HepG2 (cell line): ENCODE measurements around the gene ASPM. TPM values are rescaled to one million over a fixed set of nuclear protein-coding genes. Genes with fewer than 3 reads are reported as not detected.

ENCODE experiments used
- ATF4 ChIP-seq, 2 experiments: fragments of 450-650 bp in 1 of 2; sonication (generic) in 1 of 2; formaldehyde crosslinking; IDR thresholded peaks; 2 replicates each; pipeline versions ENCODE4 v1.5.0 to v1.8.0; 2020 to 2022; ENCODE audit warnings: mild to moderate bottlenecking in 1 of 2, missing genetic modification reagents in 1 of 2
- BCL6 ChIP-seq: IDR thresholded peaks from 2 replicates; pipeline ENCODE4 v1.6.1; 2016; ENCODE audit warnings: missing genetic modification reagents, missing compliant biosample characterization
- CCAR2 ChIP-seq: fragments of 200-400 bp; formaldehyde crosslinking; optimal IDR thresholded peaks from 2 replicates; pipeline ENCODE3; 2018; ENCODE audit warnings: low read depth, mild to moderate bottlenecking, low read length, moderate library complexity
- FOXJ3 ChIP-seq: sonication (generic); formaldehyde crosslinking; IDR thresholded peaks from 2 replicates; pipeline ENCODE4 v1.4.0; 2020; ENCODE audit warnings: missing genetic modification reagents, mild to moderate bottlenecking, borderline replicate concordance
- FOXO1 ChIP-seq: sonication (generic); formaldehyde crosslinking; IDR thresholded peaks from 2 replicates; pipeline ENCODE4 v1.4.0; 2020; ENCODE audit warnings: missing genetic modification reagents
- HOXA9 ChIP-seq: sonication (generic); formaldehyde crosslinking; IDR thresholded peaks from 2 replicates; pipeline ENCODE4 v1.8.1; 2022; ENCODE audit warnings: missing genetic modification reagents, mild to moderate bottlenecking, moderate library complexity, borderline replicate concordance
- KLF13 ChIP-seq: sonication (generic); formaldehyde crosslinking; IDR thresholded peaks from 2 replicates; pipeline ENCODE4 v1.4.0; 2020; ENCODE audit warnings: mild to moderate bottlenecking, missing genetic modification reagents
- KLF16 ChIP-seq, 2 experiments: sonication (generic) in 1 of 2; formaldehyde crosslinking in 1 of 2; IDR thresholded peaks; 2 replicates each; pipeline versions ENCODE4 v1.6.1 to v1.8.0; 2016 to 2023; ENCODE audit warnings: missing genetic modification reagents in 2 of 2, missing compliant biosample characterization in 1 of 2
- NFKBIZ ChIP-seq: IDR thresholded peaks from 2 replicates; pipeline ENCODE4 v1.6.1; 2018; ENCODE audit warnings: missing genetic modification reagents, missing compliant biosample characterization
- PHF21A ChIP-seq: sonication (generic); formaldehyde crosslinking; IDR thresholded peaks from 2 replicates; pipeline ENCODE4 v1.5.0; 2020; ENCODE audit warnings: mild to moderate bottlenecking, missing genetic modification reagents
- TP53 ChIP-seq: sonication (generic); formaldehyde crosslinking; conservative IDR thresholded peaks from 2 replicates; pipeline ENCODE4 v1.4.0; 2020; ENCODE audit warnings: missing genetic modification reagents
- ZMYM4 ChIP-seq: sonication (generic); formaldehyde crosslinking; IDR thresholded peaks from 2 replicates; pipeline ENCODE4 v1.8.1; 2023; ENCODE audit warnings: mild to moderate bottlenecking, missing genetic modification reagents
- ZNF12 ChIP-seq: sonication (generic); formaldehyde crosslinking; IDR thresholded peaks from 2 replicates; pipeline ENCODE4 v1.5.0; 2020; ENCODE audit warnings: missing genetic modification reagents
- ZNF275 ChIP-seq: sonication (generic); formaldehyde crosslinking; IDR thresholded peaks from 2 replicates; pipeline ENCODE4 v1.8.0; 2022; ENCODE audit warnings: missing genetic modification reagents, mild to moderate bottlenecking, inconsistent platforms, borderline replicate concordance
- ZNF337 ChIP-seq: sonication (generic); formaldehyde crosslinking; IDR thresholded peaks from 2 replicates; pipeline ENCODE4 v1.5.1; 2020; ENCODE audit warnings: missing genetic modification reagents, low read depth, mild to moderate bottlenecking, borderline replicate concordance
- polyA plus RNA-seq, 8 experiments: library from polyadenylated mRNA; depleted of rRNA in 3 of 8; stranded (reverse) in 7 of 8; unstranded in 1 of 8; fragments of >200 nt; fragmentation: Illumina TruSeq in 4 of 8; extraction: Trizol in 4 of 8; gene quantifications; 2 replicates each; pipeline versions ENCODE4 v1.2.1 to v1.2.3, GENCODE V29; 2011 to 2016; ENCODE audit warnings: low read depth in 4 of 8, missing spikeins in 1 of 8, mixed read lengths in 1 of 8; ENCODE audit not compliant: insufficient read depth in 1 of 8
- total RNA-seq, 5 experiments: library from RNA; depleted of rRNA; stranded (reverse); fragments of >200 nt; fragmentation: Illumina TruSeq; extraction: Trizol; gene quantifications; 2 replicates each; pipeline ENCODE4 v1.2.3, GENCODE V29; 2016; ENCODE audit warnings: low read depth in 1 of 5
- TF ChIP-seq, protein P1 (sequence below): sonication (generic); formaldehyde crosslinking; IDR thresholded peaks from 2 replicates; pipeline ENCODE4; 2020; ENCODE audit warnings: missing genetic modification reagents, mild to moderate bottlenecking, borderline replicate concordance
- TF ChIP-seq, protein P2 (sequence below): sonication (generic); formaldehyde crosslinking; IDR thresholded peaks from 2 replicates; pipeline ENCODE4 v1.5.0; 2020; ENCODE audit warnings: mild to moderate bottlenecking, missing genetic modification reagents, borderline replicate concordance
- TF ChIP-seq, protein P3 (sequence below): sonication (generic); formaldehyde crosslinking; IDR thresholded peaks from 2 replicates; pipeline ENCODE4 v1.8.1; 2023; ENCODE audit warnings: missing genetic modification reagents, mild to moderate bottlenecking, borderline replicate concordance
- TF ChIP-seq, protein P4 (sequence below): sonication (generic); formaldehyde crosslinking; conservative IDR thresholded peaks from 2 replicates; pipeline ENCODE4 v1.4.0; 2020; ENCODE audit warnings: missing genetic modification reagents

Gene ASPM
- total and polyA plus RNA-seq, 2 of the 13 experiments (the other 11 are each of a cell fraction or from before 2014, with no cell fraction given) = 7.7 to 29.1 TPM

- 0 out of 2 replicates have a peak, but pooled peaks have one; percentile 23 for TF ChIP-seq ZNF12 (CRISPR knock-in tag)
- peak; percentile 87 for TF ChIP-seq BCL6 (CRISPR knock-in tag)
- TF ChIP-seq, protein P1, sequence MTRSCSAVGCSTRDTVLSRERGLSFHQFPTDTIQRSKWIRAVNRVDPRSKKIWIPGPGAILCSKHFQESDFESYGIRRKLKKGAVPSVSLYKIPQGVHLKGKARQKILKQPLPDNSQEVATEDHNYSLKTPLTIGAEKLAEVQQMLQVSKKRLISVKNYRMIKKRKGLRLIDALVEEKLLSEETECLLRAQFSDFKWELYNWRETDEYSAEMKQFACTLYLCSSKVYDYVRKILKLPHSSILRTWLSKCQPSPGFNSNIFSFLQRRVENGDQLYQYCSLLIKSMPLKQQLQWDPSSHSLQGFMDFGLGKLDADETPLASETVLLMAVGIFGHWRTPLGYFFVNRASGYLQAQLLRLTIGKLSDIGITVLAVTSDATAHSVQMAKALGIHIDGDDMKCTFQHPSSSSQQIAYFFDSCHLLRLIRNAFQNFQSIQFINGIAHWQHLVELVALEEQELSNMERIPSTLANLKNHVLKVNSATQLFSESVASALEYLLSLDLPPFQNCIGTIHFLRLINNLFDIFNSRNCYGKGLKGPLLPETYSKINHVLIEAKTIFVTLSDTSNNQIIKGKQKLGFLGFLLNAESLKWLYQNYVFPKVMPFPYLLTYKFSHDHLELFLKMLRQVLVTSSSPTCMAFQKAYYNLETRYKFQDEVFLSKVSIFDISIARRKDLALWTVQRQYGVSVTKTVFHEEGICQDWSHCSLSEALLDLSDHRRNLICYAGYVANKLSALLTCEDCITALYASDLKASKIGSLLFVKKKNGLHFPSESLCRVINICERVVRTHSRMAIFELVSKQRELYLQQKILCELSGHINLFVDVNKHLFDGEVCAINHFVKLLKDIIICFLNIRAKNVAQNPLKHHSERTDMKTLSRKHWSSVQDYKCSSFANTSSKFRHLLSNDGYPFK (CRISPR knock-in tag) = no peak
- no peak for TF ChIP-seq CCAR2
- peak; percentile 71; the same call in 1 of the 2 replicates for TF ChIP-seq FOXJ3
- no peak for TF ChIP-seq HOXA9 (CRISPR knock-in tag)
- TF ChIP-seq, protein P2, sequence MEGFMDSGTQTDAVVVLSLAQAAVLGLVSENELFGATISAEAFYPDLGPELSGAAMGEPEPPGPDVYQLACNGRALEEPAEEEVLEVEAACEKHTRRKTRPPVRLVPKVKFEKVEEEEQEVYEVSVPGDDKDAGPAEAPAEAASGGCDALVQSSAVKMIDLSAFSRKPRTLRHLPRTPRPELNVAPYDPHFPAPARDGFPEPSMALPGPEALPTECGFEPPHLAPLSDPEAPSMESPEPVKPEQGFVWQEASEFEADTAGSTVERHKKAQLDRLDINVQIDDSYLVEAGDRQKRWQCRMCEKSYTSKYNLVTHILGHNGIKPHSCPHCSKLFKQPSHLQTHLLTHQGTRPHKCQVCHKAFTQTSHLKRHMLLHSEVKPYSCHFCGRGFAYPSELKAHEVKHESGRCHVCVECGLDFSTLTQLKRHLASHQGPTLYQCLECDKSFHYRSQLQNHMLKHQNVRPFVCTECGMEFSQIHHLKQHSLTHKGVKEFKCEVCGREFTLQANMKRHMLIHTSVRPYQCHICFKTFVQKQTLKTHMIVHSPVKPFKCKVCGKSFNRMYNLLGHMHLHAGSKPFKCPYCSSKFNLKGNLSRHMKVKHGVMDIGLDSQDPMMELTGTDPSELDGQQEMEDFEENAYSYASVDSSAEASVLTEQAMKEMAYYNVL (CRISPR knock-in tag) = no peak
- TF ChIP-seq PHF21A = peak; percentile 42; the same call in 1 of the 2 replicates
- TF ChIP-seq ZMYM4 (CRISPR knock-in tag) = peak; percentile 79; the same call in 1 of the 2 replicates
- no peak for TF ChIP-seq TP53
- no peak for TF ChIP-seq ZNF337 (CRISPR knock-in tag)
- TF ChIP-seq FOXO1 (CRISPR knock-in tag) = peak; percentile 74
- peak; percentile 61; the same call in 1 of the 2 replicates for TF ChIP-seq NFKBIZ
- TF ChIP-seq, protein P3, sequence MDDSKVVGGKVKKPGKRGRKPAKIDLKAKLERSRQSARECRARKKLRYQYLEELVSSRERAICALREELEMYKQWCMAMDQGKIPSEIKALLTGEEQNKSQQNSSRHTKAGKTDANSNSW (CRISPR knock-in tag) = no peak
- peak in 1 of 2 experiments; percentile 58; a peak in 2 of 4 replicates for TF ChIP-seq ATF4 (CRISPR knock-in tag; IDR thresholded peaks at IDR 0.05)
- no peak for TF ChIP-seq KLF13 (CRISPR knock-in tag)
- TF ChIP-seq ZNF275 (CRISPR knock-in tag) = no peak
- TF ChIP-seq KLF16 (CRISPR knock-in tag; IDR thresholded peaks at IDR 0.05) = peak in 1 of 2 experiments; percentile 71; a peak in 1 of 4 replicates
- TF ChIP-seq, protein P4, sequence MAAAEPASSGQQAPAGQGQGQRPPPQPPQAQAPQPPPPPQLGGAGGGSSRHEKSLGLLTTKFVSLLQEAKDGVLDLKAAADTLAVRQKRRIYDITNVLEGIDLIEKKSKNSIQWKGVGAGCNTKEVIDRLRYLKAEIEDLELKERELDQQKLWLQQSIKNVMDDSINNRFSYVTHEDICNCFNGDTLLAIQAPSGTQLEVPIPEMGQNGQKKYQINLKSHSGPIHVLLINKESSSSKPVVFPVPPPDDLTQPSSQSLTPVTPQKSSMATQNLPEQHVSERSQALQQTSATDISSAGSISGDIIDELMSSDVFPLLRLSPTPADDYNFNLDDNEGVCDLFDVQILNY (CRISPR knock-in tag) = no peak
These were observed 27.4 kb upstream of the ASPM start (continued) for GRCh38 chr1:197173571-197174507.
